ENCODE measurements around the gene TTC13.
A peak's percentile ranks its signal among the peaks of the same experiment; 100 is the strongest.
"Not testable (repeated sequence)": the region's sequence is repeated elsewhere in the genome, so short reads cannot be mapped to it uniquely, and the experiment has no call there.

Gene TTC13

DNA sequence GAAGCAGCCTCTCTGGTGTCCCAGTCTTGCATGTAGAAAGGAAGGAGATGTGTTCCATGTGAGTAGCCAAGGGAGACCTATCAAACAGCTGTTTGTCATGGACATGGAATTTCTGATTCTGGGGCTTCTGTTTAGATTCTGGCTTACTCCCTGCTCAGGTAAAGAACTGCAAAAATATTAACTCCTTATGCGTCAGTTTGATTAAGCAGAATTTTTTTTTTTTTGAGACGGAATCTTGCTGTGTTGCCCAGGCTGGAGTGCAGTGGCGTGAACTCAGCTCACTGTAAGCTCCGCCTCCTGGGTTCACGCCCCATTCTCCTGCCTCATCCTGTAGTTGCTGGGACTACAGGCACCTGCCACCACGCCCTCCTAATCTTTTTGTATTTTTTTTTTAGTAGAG lies 7.0 kb upstream of the TTC13 start:
- DNase-seq: no peak

DNA sequence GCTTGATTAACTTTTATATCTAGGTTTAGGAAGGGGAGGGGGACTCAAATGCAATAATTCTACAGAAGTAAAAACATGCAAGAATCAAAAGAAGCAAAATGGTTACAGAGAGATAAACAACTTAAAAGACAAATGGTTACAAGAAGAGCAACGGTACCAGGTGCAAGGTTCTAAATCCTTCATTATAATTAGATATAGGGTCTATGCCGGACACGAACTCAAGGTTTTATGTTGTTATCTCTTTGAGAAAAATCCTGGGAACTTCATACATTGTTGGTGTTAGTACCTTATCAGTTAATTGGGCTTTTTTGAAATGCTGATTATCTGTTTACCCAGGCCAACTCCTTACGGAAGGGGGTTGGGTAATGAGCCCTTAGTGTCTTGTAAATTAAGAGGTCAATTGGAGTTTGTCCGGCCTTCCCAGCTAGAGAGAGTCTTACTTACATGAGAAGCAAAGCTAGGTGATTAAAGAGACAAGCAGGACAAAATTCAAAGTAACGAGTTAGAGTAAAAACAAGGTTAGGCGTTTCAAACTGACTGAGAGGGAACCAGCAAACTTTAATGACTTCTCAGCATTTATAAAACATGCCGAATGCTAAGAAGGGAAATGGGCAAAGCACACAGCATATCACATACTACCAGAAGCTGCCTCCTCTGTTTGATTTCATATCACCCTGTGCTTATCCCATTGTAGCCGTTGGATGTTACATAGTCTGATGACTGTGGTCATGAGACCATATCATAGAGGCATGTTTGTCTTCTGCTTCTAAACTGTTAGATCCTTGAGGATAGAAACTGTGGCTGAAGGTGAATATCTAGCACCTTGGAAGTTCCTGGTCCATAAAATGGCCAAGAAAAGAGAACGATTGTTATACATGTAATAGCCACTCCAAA lies 6.2 kb upstream of the TTC13 start:
- DNase-seq: not testable (repeated sequence)

DNA sequence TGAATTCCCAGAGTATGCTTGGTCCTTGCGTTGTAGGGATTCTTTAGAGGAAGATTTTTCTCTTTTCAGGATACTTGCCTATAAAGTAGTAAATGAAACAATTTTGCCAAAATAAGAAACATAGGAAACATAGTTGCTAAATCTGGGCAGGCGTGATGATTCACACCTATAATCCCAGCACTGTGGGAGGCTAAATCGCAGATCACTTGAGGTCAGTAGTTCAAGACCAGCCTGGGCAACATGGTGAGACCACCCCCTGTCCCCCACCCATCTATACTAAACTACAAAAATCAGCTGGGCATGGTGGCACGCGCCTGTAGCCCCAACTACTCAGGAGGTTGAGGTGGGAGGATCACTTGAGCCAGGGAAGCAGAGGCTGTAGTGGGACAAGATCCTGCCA lies 5.2 kb upstream of the TTC13 start:
- no peak for DNase-seq

DNA sequence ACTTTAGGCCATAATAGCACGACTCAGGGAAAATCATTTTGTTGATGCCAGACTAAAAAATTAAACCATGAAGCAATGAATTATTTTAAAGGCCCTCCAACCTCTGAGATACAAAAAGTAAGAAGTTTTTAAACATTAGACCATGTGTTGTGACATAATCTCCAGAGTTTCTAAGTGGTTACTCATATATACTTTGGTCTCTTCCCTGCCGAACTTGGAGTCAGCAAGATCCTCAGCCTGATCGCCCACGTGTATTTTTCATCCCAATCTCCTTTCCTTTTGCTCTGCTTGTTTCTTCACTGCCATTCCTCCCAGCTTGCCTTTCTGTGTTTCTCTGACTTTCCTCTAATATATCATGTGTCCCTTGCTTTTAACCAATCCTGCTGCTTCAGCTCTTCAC lies 4.0 kb upstream of the TTC13 start:
- DNase-seq: no peak

DNA sequence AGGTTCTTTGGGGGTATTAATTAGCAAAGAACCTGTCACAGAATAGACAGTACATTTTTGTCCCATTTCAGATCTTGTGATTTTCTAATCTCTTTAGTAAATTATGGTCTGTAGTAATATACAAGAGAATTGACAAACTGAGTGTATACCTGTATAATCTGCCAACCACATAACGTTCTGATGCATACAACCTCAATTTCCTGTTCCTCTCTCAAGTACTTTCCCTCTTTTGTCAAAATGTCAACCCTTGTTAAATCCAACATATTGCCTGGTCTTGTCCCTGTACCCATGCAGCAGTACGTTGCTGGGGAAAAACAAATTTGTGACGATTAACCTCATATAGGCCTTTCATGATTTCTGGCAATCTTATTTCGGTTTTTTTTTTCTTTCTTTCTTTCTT lies 1.3 kb upstream of the TTC13 start:
- DNase-seq: no peak

DNA sequence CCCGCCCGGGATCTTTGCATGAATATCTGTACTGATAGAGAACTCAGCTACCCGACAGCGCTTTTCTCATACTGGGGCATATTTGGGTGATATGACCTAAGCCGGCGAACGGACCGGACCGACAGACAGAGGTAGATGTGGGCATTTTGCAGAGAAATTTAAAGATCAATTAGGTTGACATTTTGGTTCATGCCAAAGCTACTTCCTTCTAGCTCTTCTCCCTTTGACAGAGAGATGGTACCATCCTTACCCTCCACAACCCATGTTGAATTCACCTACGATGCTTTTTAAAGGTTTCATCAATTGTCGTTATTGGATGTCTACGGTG lies 692 bp upstream of the TTC13 start:
- DNase-seq: no peak

DNA sequence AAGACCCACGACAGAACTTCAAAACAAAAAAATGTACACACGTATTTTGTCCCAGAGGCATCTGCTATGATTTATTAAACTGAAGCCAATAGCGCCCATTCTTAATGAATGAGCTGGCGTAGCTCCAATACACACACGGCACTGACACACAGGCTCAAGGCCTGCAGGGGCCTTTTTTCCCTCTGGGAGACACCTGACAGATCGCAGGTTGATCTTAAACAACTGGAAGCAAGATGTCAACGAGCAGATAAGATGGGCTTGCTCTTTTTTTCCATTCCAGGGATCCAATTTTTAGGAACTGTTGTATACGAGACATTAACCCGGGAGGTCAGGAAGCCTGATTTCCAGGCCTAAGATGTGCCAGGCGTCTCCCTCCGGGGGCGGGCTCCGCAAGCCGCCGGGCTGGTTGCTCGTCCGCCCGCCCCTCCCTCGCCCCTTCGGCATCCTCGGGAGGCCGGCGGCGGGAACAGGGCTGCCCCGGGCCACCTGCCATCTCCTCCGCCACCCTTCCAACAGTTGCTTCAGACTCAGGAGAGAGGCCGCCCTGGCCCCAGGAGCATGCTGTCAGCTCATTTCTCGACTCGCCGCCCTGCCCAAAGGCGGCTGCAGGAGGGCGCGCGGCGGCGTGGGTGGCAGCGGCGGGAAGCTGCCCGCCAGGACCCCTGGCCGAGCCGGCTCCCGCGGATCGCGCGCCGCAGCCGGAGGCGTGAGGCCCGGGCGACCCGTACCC lies 735 bp downstream of the TTC13 start:
- DNase-seq: peak; percentile 61

DNA sequence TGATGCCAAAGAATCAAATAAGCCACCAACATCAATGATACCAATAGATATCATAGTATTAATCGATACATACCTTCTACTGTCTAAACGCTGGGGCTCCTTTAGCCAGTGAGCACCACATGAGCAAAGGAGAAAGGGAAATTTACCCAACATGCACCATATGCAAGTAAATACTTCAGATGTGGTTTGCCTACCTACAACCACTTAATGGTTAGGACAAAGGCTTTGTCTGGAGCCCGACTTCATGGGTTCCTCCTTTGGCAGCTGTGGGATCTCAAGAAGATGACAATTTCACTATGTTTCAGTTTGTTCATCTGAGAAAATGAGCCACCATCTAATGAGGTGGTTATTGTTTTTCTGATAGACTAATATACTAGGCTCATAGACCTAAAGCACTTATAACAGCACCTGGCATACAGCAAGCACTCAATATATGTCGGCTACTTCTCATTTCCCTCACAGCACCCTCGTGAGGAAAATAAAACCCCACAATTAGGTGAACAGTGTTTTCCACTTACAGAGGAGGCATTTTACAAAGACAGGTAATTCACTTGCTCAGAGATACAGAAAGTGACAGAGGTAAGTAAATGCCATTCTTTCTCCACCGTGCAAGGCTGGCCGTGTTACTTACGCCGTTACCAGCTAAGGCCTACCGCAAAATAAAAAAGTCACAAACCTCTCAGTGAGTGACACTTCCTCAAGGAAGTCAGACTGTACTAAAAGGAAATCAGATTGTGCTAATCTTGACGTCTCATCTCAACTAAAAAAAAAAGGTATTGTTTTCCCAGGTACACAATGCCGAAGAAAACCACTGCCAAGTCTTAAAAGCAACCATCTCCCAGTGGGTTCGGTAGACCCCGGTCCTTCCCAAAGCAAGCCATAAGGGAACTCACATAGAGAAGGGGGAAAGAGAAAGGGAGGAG lies 1.6 kb downstream of the TTC13 start:
- DNase-seq: no peak

DNA sequence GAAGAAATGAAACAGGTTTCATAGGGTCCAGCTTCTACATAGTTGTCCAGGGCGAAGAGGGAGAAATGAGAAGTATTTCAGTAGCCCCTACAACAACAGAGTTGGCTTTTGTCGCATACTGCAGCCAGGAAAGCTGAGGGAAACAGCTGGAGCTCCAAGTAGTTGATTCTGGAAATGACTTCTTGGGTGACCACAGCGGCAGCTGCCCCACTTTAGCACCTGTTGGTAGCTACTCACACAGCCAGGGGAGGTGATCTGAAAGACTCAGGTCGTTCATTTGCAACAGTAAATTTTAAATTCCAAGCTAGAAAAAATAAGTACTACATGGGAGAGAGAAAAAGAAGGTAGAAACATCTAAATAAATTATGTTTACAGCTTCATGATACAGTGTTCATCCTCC lies 2.3 kb downstream of the TTC13 start:
- no peak for DNase-seq

DNA sequence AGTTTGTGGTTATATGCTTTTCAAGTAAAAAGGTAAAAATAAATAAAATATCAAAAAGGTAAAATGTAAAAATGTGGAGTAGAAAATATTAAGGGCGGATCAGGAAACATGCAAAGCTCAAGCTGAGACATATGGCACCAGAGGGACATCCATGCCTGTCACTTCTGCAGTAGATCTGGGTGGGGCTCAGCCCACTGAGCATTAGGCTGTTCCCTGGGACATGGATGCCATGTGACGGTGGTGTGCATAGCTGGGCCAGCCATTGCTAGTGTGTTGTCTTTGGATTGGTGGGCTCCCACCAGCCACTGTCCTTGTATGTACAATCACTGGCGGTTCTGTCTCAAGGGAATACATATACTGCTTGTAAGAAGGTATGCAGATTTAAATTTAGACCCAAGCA lies 3.0 kb downstream of the TTC13 start:
- no peak for DNase-seq

DNA sequence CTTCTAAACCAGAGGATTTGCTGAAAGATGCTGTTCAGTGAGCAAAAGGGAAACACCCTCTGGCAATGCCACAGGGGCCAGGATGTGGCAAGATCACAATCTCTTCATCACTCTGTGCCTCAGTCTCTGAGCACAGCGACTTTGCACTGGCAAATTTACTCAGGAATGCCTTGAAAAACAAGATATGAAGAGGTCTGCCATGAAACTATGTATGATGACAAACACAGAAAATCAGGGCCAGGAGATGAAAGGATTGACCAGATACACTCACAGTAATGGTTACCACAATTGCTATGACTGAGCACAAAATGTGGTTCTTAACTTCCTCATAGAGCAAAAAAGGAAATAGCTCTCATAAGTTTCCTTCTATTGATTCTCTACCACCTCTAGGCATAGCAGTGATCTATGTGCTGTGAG lies 5.8 kb downstream of the TTC13 start:
- no peak for DNase-seq

DNA sequence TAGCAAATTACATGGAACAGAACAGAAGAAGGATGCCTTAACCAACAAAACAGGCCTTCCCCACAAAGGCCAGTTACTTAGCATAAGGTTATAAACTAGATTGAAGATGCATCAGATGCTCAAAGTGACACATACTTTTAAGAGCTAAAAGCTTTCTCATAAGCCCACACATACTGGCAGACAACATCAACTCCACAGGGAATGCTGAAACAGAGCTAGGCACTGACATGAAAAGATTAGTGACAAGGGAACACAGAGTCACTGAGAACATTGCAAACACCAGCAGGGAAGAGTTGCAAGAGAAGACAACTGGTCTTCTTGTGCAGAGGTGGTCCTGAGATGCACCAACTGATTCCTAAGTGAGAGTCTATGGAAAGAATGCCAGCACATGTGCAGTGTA lies 6.9 kb downstream of the TTC13 start:
- DNase-seq: peak; percentile 57

DNA sequence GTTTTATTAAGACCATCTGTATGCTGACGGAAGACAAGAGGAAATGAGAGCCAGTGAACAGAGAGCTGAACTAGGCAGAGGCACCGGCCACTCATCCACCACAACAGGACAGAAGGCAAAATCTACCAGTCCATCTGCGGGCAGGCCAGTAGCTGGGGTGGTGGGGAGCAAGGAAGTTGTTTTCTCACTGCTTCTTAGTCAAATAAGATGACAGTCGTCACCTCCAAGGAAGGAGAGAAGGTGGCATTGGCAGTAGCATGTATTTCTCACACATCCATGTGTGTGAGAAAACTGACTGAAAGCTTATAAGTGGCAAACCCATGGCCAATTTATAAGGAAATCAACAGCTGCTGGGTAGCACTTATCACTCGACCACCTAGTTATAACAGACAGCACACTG lies 8.2 kb downstream of the TTC13 start:
- DNase-seq: no peak

DNA sequence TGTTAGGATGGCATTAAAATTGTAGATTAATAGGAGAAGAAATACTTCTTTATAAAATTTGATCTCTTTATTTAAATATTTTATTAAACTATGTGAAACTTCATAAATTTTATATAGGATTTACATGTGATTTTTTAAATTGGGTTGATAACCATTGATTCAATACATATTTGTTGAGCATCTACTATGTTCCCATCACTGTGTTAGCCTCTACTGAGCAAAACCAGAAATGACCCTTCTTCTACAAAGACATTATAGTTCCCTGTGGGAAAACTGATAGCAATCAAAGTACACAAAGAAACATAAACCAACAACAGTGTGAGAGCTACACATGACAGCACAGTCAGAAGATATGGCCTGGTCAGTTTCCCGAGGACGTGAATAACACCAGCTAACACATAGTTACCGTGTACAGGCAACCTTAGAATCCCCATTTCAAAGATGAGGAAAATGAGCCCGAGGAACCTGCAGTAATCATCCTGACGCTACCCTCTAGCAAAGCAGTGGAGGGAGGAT lies 12.2 kb downstream of the TTC13 start:
- no peak for DNase-seq

DNA sequence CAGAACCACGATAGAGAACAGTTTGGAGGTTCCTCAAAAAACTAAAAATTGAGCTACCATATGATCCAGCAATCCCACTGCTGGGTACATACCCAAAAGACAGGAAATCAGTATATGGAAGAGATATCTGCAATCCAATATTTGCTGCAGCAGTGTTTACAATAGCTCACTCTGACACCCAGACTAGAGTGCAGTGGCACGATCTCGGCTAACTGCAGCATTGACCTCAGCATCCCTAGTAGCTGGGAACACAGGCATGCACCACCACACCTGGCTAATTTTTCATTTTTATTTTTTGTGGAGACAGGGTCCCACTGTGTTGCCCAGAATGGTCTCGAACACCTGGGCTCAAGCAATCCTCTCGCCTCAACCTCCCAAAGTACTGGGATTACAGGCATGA lies 13.1 kb downstream of the TTC13 start:
- no peak for DNase-seq

DNA sequence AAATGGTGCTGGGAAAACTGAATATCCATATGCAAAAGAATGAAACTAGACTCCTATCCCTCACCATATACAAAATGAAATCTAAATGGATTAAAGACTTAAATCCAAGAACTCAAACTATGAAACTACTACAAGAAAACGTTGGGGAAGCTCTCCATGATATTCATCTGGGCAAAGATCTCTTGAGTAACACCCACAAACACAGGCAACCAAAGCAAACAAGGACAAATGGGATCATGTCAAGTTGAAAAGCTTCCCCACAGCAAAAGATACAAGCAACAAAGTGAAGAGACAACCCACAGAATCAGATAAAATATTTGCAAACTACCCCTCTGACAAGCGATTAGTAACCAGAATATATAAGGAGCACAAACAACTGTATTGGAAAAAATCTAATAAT lies 13.8 kb downstream of the TTC13 start:
- DNase-seq: no peak

DNA sequence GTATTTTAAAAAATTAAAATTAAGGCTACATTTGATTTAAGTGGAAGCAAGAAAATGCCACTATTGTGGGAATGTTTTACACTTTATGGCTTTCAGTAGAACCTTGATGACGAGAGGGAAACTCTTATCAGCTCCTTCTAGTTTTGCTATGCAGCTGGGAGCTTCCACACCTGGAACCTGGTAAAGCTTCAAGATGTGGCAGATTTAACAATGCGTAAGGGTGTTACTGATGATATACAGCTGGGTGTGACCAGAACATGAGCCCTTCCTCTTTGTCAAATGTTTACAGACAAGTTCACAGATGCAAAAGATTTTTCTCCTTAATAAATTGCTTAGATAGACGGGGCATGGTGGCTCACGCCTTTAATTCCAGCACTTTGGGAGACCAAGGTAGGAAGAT lies 20.3 kb downstream of the TTC13 start:
- DNase-seq: no peak

DNA sequence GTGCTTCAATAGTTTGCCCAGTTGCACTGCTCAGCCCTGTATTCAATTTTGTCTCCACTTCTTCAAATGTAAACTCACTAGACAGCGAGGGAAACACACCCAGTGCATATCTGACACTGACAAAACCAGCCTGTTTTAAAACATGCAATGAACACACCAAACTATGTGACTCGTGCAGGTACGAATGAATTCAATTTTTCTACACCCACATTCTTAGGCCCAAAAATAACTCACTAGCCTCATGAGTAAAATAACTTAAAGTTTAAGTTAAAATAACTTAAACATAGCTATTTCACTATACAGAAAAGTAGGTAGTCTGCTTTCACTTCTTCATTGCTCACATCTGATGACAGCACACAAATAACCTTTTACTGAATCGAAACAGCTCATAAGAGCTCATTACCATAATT lies 21.1 kb downstream of the TTC13 start:
- DNase-seq: no peak

DNA sequence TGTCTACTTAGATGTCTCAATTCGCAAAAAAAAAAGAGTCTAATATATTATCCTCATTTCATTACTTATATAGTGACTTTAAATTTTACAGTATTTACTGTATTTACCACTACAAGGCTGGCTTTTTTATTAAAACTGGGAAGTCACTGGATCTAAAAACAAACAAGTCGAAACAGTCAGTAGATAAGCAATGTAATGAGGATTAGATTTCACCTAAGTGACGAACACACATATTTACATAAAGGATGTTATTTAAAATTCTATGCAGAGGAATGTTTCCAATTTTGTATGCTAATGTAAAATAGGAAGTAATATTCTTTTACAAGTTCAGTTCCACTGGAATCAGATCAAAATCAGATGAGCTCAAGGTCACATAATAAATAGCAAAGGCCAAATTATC lies 28.3 kb downstream of the TTC13 start:
- DNase-seq: no peak

DNA sequence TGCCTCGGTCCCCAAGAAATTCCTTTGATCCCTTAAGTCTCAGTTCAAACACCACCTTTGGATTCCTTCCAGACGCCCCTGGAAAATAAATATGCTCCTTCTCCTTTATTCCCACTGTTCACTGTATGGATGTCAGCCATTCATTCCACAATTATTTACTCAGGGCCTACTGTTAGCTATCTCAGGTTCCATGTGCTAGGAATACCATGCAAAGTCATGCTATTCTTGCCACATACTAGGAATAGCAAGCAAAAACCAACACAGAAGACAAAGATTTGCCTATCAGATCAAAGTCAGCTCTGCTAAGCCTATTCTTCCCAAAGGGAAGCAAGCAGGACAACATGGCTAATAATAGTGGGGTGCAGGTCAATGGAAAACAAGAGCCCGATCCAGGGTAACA lies 29.8 kb downstream of the TTC13 start:
- DNase-seq: no peak

DNA sequence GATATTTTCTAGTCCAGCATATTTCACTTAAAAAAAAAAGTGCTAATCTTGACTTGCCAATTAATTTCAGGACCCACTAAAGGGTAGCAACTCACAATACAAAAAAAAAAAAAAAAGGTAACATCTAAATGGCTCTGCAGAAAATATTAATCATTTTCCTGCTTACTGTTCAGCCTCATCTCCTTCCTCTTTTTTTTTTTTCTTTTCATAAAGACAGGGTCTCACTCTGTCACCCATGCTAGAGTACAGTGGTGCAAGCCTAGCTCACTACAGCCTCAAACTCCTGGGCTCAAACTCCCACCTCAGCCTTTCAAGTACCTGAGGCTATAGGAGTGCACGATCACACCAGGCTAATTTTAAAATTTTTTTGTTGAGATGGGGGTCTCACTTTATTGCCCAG lies 30.4 kb downstream of the TTC13 start:
- no peak for DNase-seq

DNA sequence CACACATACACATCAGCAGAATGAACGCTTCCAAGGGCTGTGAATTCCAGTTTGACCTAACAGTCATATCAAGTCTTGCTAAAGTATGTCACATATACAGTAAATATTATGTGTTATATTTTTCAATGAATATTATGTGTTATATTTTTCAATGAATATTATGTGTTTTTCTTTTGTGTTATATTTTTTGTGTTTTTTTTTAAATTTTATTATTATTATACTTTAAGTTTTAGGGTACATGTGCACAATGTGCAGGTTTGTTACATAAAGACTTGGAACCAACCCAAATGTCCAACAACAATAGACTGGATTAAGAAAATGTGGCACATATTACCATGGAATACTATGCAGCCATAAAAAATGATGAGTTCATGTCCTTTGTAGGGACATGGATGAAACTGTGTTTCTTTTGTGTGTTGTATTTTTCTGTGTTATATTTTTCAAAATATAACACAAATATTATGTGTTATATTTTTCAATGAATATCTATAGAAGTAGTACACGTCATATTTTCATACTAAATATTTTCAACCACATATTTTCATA lies 35.5 kb downstream of the TTC13 start:
- no peak for DNase-seq

DNA sequence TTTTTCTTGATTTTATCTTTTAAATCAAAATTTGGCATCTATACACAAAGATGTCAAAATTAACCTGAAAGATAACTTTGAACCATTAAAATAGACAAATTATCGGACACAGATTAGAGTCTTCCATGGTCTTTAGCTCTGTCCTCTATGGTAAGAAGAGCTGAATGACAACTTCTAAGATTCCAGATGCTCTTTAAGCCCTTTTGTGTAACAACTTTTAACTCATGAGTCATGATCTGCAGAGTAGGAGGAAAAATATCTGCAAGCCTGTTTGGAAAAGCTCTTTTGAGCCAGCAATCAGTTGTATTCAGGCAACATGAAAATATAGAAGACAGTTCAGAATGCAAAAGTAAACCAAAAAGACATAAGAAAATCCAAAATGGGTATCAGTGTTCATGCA lies 37.8 kb downstream of the TTC13 start:
- no peak for DNase-seq
